Stimulated activated CD4-positive, alpha-beta T cell treated with anti-CD3 and anti-CD28 coated beads, TNF-alpha, amount 100 ng/mL, for 48 hours (primary cell): Measurements from ENCODE around the gene LIMA1.
"Not testable (repeated sequence)": the region's sequence is repeated elsewhere in the genome, so short reads cannot be mapped to it uniquely, and the experiment has no call there.

Experiments
- DNase-seq, 3 donors: peaks; one replicate each; pipeline ENCODE4 v3.0.0-alpha.2; 2020; ENCODE audit warnings: low read depth in 3 of 3

LIMA1 gene

GRCh38 chr12:50285253-50285652 lies 1.9 kb upstream of the LIMA1 start:
- no peak for DNase-seq

- no peak for DNase-seq
Observed at GRCh38 chr12:50282721-50283228, 545 bp downstream of the LIMA1 start.

GRCh38 chr12:50279501-50279900 lies 3.8 kb downstream of the LIMA1 start:
- no peak for DNase-seq

- no peak for DNase-seq
Observed at GRCh38 chr12:50276912-50277671, 6.2 kb downstream of the LIMA1 start.

- no peak for DNase-seq
Observed at GRCh38 chr12:50276068-50276467, 7.3 kb downstream of the LIMA1 start.

GRCh38 chr12:50275556-50275955 lies 7.8 kb downstream of the LIMA1 start:
- DNase-seq, result no peak

- not testable (repeated sequence) for DNase-seq
Observed at GRCh38 chr12:50275127-50275526, 8.2 kb downstream of the LIMA1 start.

- DNase-seq, result no peak
Observed at GRCh38 chr12:50271724-50272247, 11.5 kb downstream of the LIMA1 start.

GRCh38 chr12:50268482-50268881 lies 14.8 kb downstream of the LIMA1 start:
- DNase-seq, result no peak

- no peak for DNase-seq
Observed at GRCh38 chr12:50265770-50266524, 17.4 kb downstream of the LIMA1 start.

- no peak for DNase-seq
Observed at GRCh38 chr12:50263832-50264231, 19.5 kb downstream of the LIMA1 start.

GRCh38 chr12:50261654-50262053 lies 21.7 kb downstream of the LIMA1 start:
- DNase-seq, result no peak

GRCh38 chr12:50258167-50258551 lies 25.2 kb downstream of the LIMA1 start:
- no peak for DNase-seq

GRCh38 chr12:50257236-50258166 lies 25.8 kb downstream of the LIMA1 start:
- no peak for DNase-seq

- DNase-seq, result no peak
Observed at GRCh38 chr12:50256761-50257160, 26.6 kb downstream of the LIMA1 start.

- no peak for DNase-seq
Observed at GRCh38 chr12:50252977-50253602, 30.2 kb downstream of the LIMA1 start.

GRCh38 chr12:50251619-50252252 lies 31.6 kb downstream of the LIMA1 start:
- DNase-seq, result no peak

- no peak for DNase-seq
Observed at GRCh38 chr12:50249464-50250182, 33.7 kb downstream of the LIMA1 start.

GRCh38 chr12:50248883-50249282 lies 34.4 kb downstream of the LIMA1 start:
- DNase-seq, result no peak

- DNase-seq, result no peak
Observed at GRCh38 chr12:50248411-50248810, 34.9 kb downstream of the LIMA1 start.
